CD14-positive monocyte (primary cell): ENCODE measurements around the gene CECR2. TPM values are rescaled to one million over a fixed set of nuclear protein-coding genes. Genes with fewer than 3 reads are reported as not detected.

ENCODE experiments used
- DNase-seq, 3 donors: peaks; one replicate each; pipeline ENCODE4 v3.0.0-alpha.2; 2011 to 2022
- H2AFZ ChIP-seq: 2 replicates; pipeline ENCODE4 v1.6.0; 2012; ENCODE audit warnings: mild to moderate bottlenecking, low read depth, low read length, inconsistent platforms; ENCODE audit not compliant: insufficient read depth, poor library complexity, severe bottlenecking
- H3K27ac ChIP-seq, 2 donors: 1 replicate in 1 of 2; 2 replicates in 1 of 2; pipeline ENCODE4 v1.5.1; 2012 to 2013; ENCODE audit warnings: low read length in 2 of 2, control low read depth in 1 of 2, inconsistent platforms in 1 of 2, low read depth in 1 of 2, mild to moderate bottlenecking in 1 of 2
- H3K27me3 ChIP-seq, 2 donors: one replicate each; pipeline versions ENCODE4 v1.6.0 to v1.6.1; 2011 to 2013; ENCODE audit warnings: low read length in 2 of 2; ENCODE audit not compliant: control insufficient read depth in 2 of 2, insufficient read depth in 2 of 2
- H3K36me3 ChIP-seq, 2 donors: replicated peaks in 1 of 2; 1 replicate in 1 of 2; 2 replicates in 1 of 2; pipeline versions ENCODE4 v1.5.1 to v1.6.1; 2012 to 2013; ENCODE audit warnings: low read length in 2 of 2, control low read depth in 1 of 2, inconsistent platforms in 1 of 2, mild to moderate bottlenecking in 1 of 2; ENCODE audit not compliant: insufficient read depth in 2 of 2, control insufficient read depth in 1 of 2
- H3K4me1 ChIP-seq, 2 donors: 1 replicate in 1 of 2; 2 replicates in 1 of 2; pipeline versions ENCODE4 v1.5.1 to v1.6.1; 2012 to 2013; ENCODE audit warnings: low read length in 2 of 2, control low read depth in 1 of 2, inconsistent platforms in 1 of 2, mild to moderate bottlenecking in 1 of 2, moderate library complexity in 1 of 2; ENCODE audit not compliant: insufficient read depth in 2 of 2, control insufficient read depth in 1 of 2
- H3K4me2 ChIP-seq: replicated peaks from 2 replicates; pipeline ENCODE3; 2012; ENCODE audit warnings: low read length, moderate library complexity, mild to moderate bottlenecking; ENCODE audit not compliant: poor library complexity, severe bottlenecking; ENCODE audit errors: extremely low read depth
- H3K4me3 ChIP-seq, 3 experiments: fragments of 200-600 bp in 1 of 3; sonication (generic) in 1 of 3; replicated peaks in 1 of 3; 1 replicate in 2 of 3; 2 replicates in 1 of 3; pipeline ENCODE4 v1.5.1; 2011 to 2013; ENCODE audit warnings: low read length in 3 of 3, mild to moderate bottlenecking in 3 of 3, control low read depth in 2 of 3, low read depth in 2 of 3, inconsistent platforms in 1 of 3, moderate library complexity in 1 of 3
- H3K79me2 ChIP-seq: 2 replicates; pipeline ENCODE4 v1.6.0; 2012; ENCODE audit warnings: mild to moderate bottlenecking, control low read depth, inconsistent platforms, low read length, moderate library complexity; ENCODE audit not compliant: insufficient read depth
- H3K9ac ChIP-seq: 2 replicates; pipeline ENCODE4 v1.6.0; 2017; ENCODE audit warnings: low read length, mild to moderate bottlenecking; ENCODE audit not compliant: insufficient read depth, poor library complexity, severe bottlenecking
- H3K9me3 ChIP-seq, 2 donors: replicated peaks in 1 of 2; 1 replicate in 1 of 2; 2 replicates in 1 of 2; pipeline versions ENCODE4 v1.5.1 to v1.6.1; 2012 to 2013; ENCODE audit warnings: low read length in 2 of 2, control low read depth in 1 of 2; ENCODE audit not compliant: control insufficient read depth in 1 of 2, insufficient read depth in 1 of 2
- H4K20me1 ChIP-seq: 2 replicates; pipeline ENCODE4 v1.6.0; 2012; ENCODE audit warnings: mild to moderate bottlenecking, low read length, control low read depth, moderate library complexity; ENCODE audit not compliant: insufficient read depth
- H3K27ac Mint-ChIP-seq, 7 donors: one replicate each; pipeline ENCODE4 v1.8.0; 2020; ENCODE audit warnings: mild to moderate bottlenecking in 7 of 7, mixed read lengths in 7 of 7, moderate library complexity in 6 of 7, inconsistent platforms in 2 of 7
- H3K27me3 Mint-ChIP-seq, 3 donors: one replicate each; pipeline ENCODE4 v1.8.0; 2021 to 2022; ENCODE audit warnings: low read depth in 3 of 3, mild to moderate bottlenecking in 3 of 3, mixed read lengths in 3 of 3, moderate library complexity in 3 of 3, inconsistent platforms in 1 of 3
- H3K36me3 Mint-ChIP-seq, 2 donors: one replicate each; pipeline ENCODE4 v1.8.0; 2020; ENCODE audit warnings: mixed read lengths in 2 of 2, inconsistent platforms in 1 of 2, mild to moderate bottlenecking in 1 of 2
- H3K4me1 Mint-ChIP-seq: one replicate; pipeline ENCODE4 v1.8.0; 2020; ENCODE audit warnings: mild to moderate bottlenecking, mixed read lengths
- H3K4me3 Mint-ChIP-seq, 2 donors: one replicate each; pipeline ENCODE4 v1.8.0; 2020; ENCODE audit warnings: mild to moderate bottlenecking in 2 of 2, mixed read lengths in 2 of 2, moderate library complexity in 1 of 2
- H3K9me3 Mint-ChIP-seq, 7 donors: one replicate each; pipeline ENCODE4 v1.8.0; 2020 to 2022; ENCODE audit warnings: mixed read lengths in 7 of 7, mild to moderate bottlenecking in 6 of 7, moderate library complexity in 6 of 7, inconsistent platforms in 2 of 7
- CTCF ChIP-seq: fragments of 200-600 bp; IDR thresholded peaks from one replicate; pipeline ENCODE4 v1.8.0; 2022; ENCODE audit warnings: antibody characterized with exemption, mild to moderate bottlenecking
- WGBS: methylation state at CpG from one replicate; pipeline ENCODE4 v1.1.5; 2013; ENCODE audit warnings: missing lambda C conversion rate; ENCODE audit not compliant: insufficient coverage; 5-methylcytosine and 5-hydroxymethylcytosine counted together
- intact Hi-C, 2 donors: fragments of 100-400 bp; cut with micrococcal nuclease; formaldehyde crosslinking; loops; one replicate each; pipeline versions ENCODE4 v1.15.0 to v1.15.1; 2023
- polyA plus RNA-seq, 3 donors: library from polyadenylated mRNA; depleted of rRNA in 1 of 3; unstranded in 2 of 3; stranded (reverse) in 1 of 3; fragments of 300-500 nt in 2 of 3; fragments of >200 nt in 1 of 3; fragmentation: Illumina TruSeq in 2 of 3; gene quantifications; 1 replicate in 2 of 3; 2 replicates in 1 of 3; pipeline ENCODE4 v1.2.3, GENCODE V29; 2012 to 2021

Gene CECR2
- polyA plus RNA-seq, 3 donors: 0.02 to 0.29 (median 0.24) TPM

GRCh38 chr22:17523925-17524324 is 154.7 kb downstream of the CECR2 start:
- Histone ChIP-seq H3K9me3 (no peaks in the 10 kb centered on the region), H4K20me1 (no peaks in the 10 kb centered on the region), H3K36me3 (no peaks in the 10 kb centered on the region), H3K4me1 (peaks cover 0 to 1% of the 10 kb centered on the region in 2 donors), H3K27me3 (no peaks in the 10 kb centered on the region), H3K27ac (no peak overlapping the region), H3K4me2 (no peak overlapping the region), H2AFZ (no peak overlapping the region), H3K79me2 (no peaks in the 10 kb centered on the region), H3K4me3 (no peak overlapping the region), H3K9ac (no peak overlapping the region)
- H3K27ac Mint-ChIP-seq: no peak overlapping the region
- H3K4me3 Mint-ChIP-seq: no peak overlapping the region
- TF ChIP-seq CTCF: no peak
- intact Hi-C loops: no loop called here
- no peak for DNase-seq
- H3K36me3 Mint-ChIP-seq: peaks cover 0 to 2% of the 10 kb centered on the region in 2 donors
- peaks cover 4% of the 10 kb centered on the region for H3K4me1 Mint-ChIP-seq
- peaks cover under 1 to 18% (median 7%) of the 10 kb centered on the region in 3 donors for H3K27me3 Mint-ChIP-seq
- WGBS: 90% methylated on average over 7 of the region's 10 CpGs
- H3K9me3 Mint-ChIP-seq: peaks cover 0 to 4% (median 0%) of the 10 kb centered on the region in 7 donors

GRCh38 chr22:17536269-17536668 is 167.0 kb downstream of the CECR2 start:
- DNase-seq: no peak
- Histone ChIP-seq H3K9ac (no peak overlapping the region), H3K27ac (no peak overlapping the region), H3K4me3 (no peak overlapping the region), H3K79me2 (no peaks in the 10 kb centered on the region), H3K9me3 (no peaks in the 10 kb centered on the region), H3K27me3 (no peaks in the 10 kb centered on the region), H2AFZ (no peak overlapping the region), H4K20me1 (no peaks in the 10 kb centered on the region), H3K36me3 (no peaks in the 10 kb centered on the region), H3K4me2 (no peak overlapping the region), H3K4me1 (no peaks in the 10 kb centered on the region)
- no CpG with 5 or more reads among the region's 5 CpGs for WGBS
- H3K9me3 Mint-ChIP-seq: no peaks in the 10 kb centered on the region
- H3K27ac Mint-ChIP-seq: no peak overlapping the region
- no peak overlapping the region for H3K4me3 Mint-ChIP-seq
- peaks cover 0 to 7% of the 10 kb centered on the region in 2 donors for H3K36me3 Mint-ChIP-seq
- intact Hi-C loops: no loop called here
- no peaks in the 10 kb centered on the region for H3K4me1 Mint-ChIP-seq
- peaks cover under 1 to 9% (median 6%) of the 10 kb centered on the region in 3 donors for H3K27me3 Mint-ChIP-seq
- no peak for TF ChIP-seq CTCF
